GM23338 (cell line): Measurements from ENCODE around the gene NOP56. TPM values are rescaled to one million over a fixed set of nuclear protein-coding genes. Genes with fewer than 3 reads are reported as not detected.

Experiments used
- ATAC-seq: fragments of 200-7000 bp; cut with Tn5 transposase; 3 replicates; pipeline ENCODE4 v1.9.1; 2020
- DNase-seq: peaks from one replicate; pipeline ENCODE4 v3.0.0-alpha.2; 2015; ENCODE audit warnings: low spot score
- H2AFZ ChIP-seq: fragments of 200-600 bp; sonication (generic); 2 replicates; pipeline ENCODE4 v1.8.0; 2016; ENCODE audit warnings: antibody characterized with exemption, mild to moderate bottlenecking, moderate library complexity
- H3F3A ChIP-seq: fragments of 200-600 bp; sonication (generic); replicated peaks from 2 replicates; pipeline ENCODE4 v1.8.0; 2017; ENCODE audit warnings: antibody characterized with exemption, mixed run types, low read depth
- H3K27ac ChIP-seq: fragments of 200-600 bp; sonication (generic); 2 replicates; pipeline ENCODE4 v1.6.1; 2016; ENCODE audit warnings: low read depth
- H3K27me3 ChIP-seq: fragments of 200-600 bp; sonication (generic); 2 replicates; pipeline ENCODE4 v1.8.0; 2016; ENCODE audit warnings: mild to moderate bottlenecking, mixed run types, moderate library complexity; ENCODE audit not compliant: insufficient read depth
- H3K36me3 ChIP-seq: fragments of 200-600 bp; sonication (generic); 2 replicates; pipeline ENCODE4 v1.8.0; 2016; ENCODE audit warnings: mild to moderate bottlenecking; ENCODE audit not compliant: insufficient read depth
- H3K4me1 ChIP-seq: fragments of 200-600 bp; sonication (generic); 2 replicates; pipeline ENCODE4 v1.8.0; 2016; ENCODE audit warnings: mild to moderate bottlenecking, moderate library complexity; ENCODE audit not compliant: insufficient read depth
- H3K4me2 ChIP-seq: fragments of 200-600 bp; sonication (generic); 2 replicates; pipeline ENCODE4 v1.7.1; 2017; ENCODE audit warnings: mixed run types
- H3K4me3 ChIP-seq: fragments of 200-600 bp; sonication (generic); 2 replicates; pipeline ENCODE4 v1.6.1; 2016; ENCODE audit warnings: mixed run types
- H3K79me2 ChIP-seq: fragments of 200-600 bp; sonication (generic); replicated peaks from 2 replicates; pipeline ENCODE4 v1.8.0; 2017; ENCODE audit warnings: mild to moderate bottlenecking; ENCODE audit not compliant: insufficient read depth
- H3K9me2 ChIP-seq: fragments of 200-600 bp; sonication (generic); 2 replicates; pipeline ENCODE4 v1.8.0; 2017; ENCODE audit not compliant: insufficient read depth
- H4K20me1 ChIP-seq: fragments of 200-600 bp; sonication (generic); replicated peaks from 2 replicates; pipeline ENCODE4 v1.8.0; 2017; ENCODE audit warnings: mild to moderate bottlenecking; ENCODE audit not compliant: insufficient read depth
- H3K27ac Mint-ChIP-seq: 2 replicates; pipeline ENCODE4 v1.8.0; 2020; ENCODE audit warnings: inconsistent platforms, mild to moderate bottlenecking, moderate library complexity, mixed read lengths
- H3K27me3 Mint-ChIP-seq: 3 replicates; pipeline ENCODE4 v1.8.0; 2022; ENCODE audit warnings: low read depth, mild to moderate bottlenecking, moderate library complexity, mixed read lengths, inconsistent platforms; ENCODE audit not compliant: insufficient read depth, poor library complexity
- H3K36me3 Mint-ChIP-seq: 3 replicates; pipeline ENCODE4 v1.8.0; 2021; ENCODE audit warnings: low read depth, mild to moderate bottlenecking, inconsistent platforms, moderate library complexity, mixed read lengths
- H3K4me1 Mint-ChIP-seq: 3 replicates; pipeline ENCODE4 v1.8.0; 2020; ENCODE audit warnings: mild to moderate bottlenecking, inconsistent platforms, mixed read lengths
- H3K4me3 Mint-ChIP-seq: 3 replicates; pipeline ENCODE4 v1.8.0; 2021; ENCODE audit warnings: moderate library complexity, mild to moderate bottlenecking, inconsistent platforms, mixed read lengths
- H3K9me3 Mint-ChIP-seq: 3 replicates; pipeline ENCODE4 v1.8.0; 2020; ENCODE audit warnings: moderate library complexity, mild to moderate bottlenecking, inconsistent platforms, mixed read lengths
- CREB1 ChIP-seq: fragments of 250-450 bp; sonication (Bioruptor Pico); IDR thresholded peaks from 2 replicates; pipeline ENCODE4 v1.5.0; 2020; ENCODE audit warnings: low read depth, mild to moderate bottlenecking, moderate library complexity
- CTCF ChIP-seq, 2 experiments: fragments of 200-600 bp in 1 of 2; sonication (generic) in 1 of 2; conservative IDR thresholded peaks; 2 replicates each; pipeline versions ENCODE4 v1.5.1 to v1.6.1; 2016 to 2017; ENCODE audit warnings: antibody characterized with exemption in 2 of 2, low read depth in 2 of 2, mild to moderate bottlenecking in 2 of 2, moderate library complexity in 1 of 2
- ETS1 ChIP-seq: IDR thresholded peaks from 2 replicates; pipeline ENCODE4 v1.6.1; 2016; ENCODE audit warnings: antibody characterized with exemption
- EZH2 ChIP-seq: fragments of 200-600 bp; sonication (generic); IDR thresholded peaks from one replicate; pipeline ENCODE4 v1.8.0; 2017; ENCODE audit warnings: antibody characterized with exemption, mild to moderate bottlenecking, low read depth; ENCODE audit not compliant: unreplicated experiment
- EZH2phosphoT487 ChIP-seq: fragments of 200-600 bp; sonication (generic); IDR thresholded peaks from one replicate; pipeline ENCODE4 v1.8.1; 2018; ENCODE audit warnings: antibody characterized with exemption; ENCODE audit not compliant: unreplicated experiment
- JUNB ChIP-seq: IDR thresholded peaks from one replicate; pipeline ENCODE4 v1.6.1; 2016; ENCODE audit warnings: antibody characterized with exemption; ENCODE audit not compliant: unreplicated experiment
- POLR2AphosphoS5 ChIP-seq: IDR thresholded peaks from 2 replicates; pipeline ENCODE4 v1.6.1; 2016; ENCODE audit warnings: antibody characterized with exemption, low read depth
- REST ChIP-seq: IDR thresholded peaks from one replicate; pipeline ENCODE4 v1.6.1; 2018; ENCODE audit warnings: antibody characterized with exemption; ENCODE audit not compliant: unreplicated experiment
- STAT1 ChIP-seq: IDR thresholded peaks from one replicate; pipeline ENCODE4 v1.6.1; 2016; ENCODE audit warnings: antibody characterized with exemption; ENCODE audit not compliant: unreplicated experiment
- ZNF114 ChIP-seq: fragments of 250-450 bp; sonication (Bioruptor Pico); IDR thresholded peaks from 2 replicates; pipeline ENCODE4 v1.5.0; 2020; ENCODE audit warnings: mild to moderate bottlenecking, moderate library complexity
- ZNF331 ChIP-seq: fragments of 250-450 bp; sonication (Bioruptor Pico); IDR thresholded peaks from 2 replicates; pipeline ENCODE4 v1.5.0; 2020; ENCODE audit warnings: low read depth, mild to moderate bottlenecking, moderate library complexity
- polyA plus RNA-seq: library from polyadenylated mRNA; unstranded; fragments of >200 nt; fragmentation: Nextera tagmentation; extraction: Ambion mirVana; gene quantifications from 2 replicates; pipeline ENCODE4 v1.2.1, GENCODE V29; 2016
- total RNA-seq: library from RNA; depleted of rRNA; stranded (reverse); fragments of >200 nt; shearing (Covaris generic); gene quantifications from 2 replicates; pipeline ENCODE4 v1.2.3, GENCODE V29; 2014

NOP56 gene
- total and polyA plus RNA-seq, 2 experiments from 2014 or later: 447 to 576 TPM

- DNase-seq (no peak), ATAC-seq (no peak)
- no peak overlapping the region for H2AFZ ChIP-seq
- H3K27me3 ChIP-seq: peaks cover 97% of the 10 kb centered on the region
- H3K9me3 Mint-ChIP-seq: no peaks in the 10 kb centered on the region; the same call in 2 of the 3 replicates
- H3K4me1 ChIP-seq: peaks cover 33% of the 10 kb centered on the region; the same call in 1 of the 2 replicates
- H3K36me3 Mint-ChIP-seq: peaks cover 4% of the 10 kb centered on the region; the same call in 1 of the 3 replicates
- H3K4me2 ChIP-seq: no peak overlapping the region
- no peak overlapping the region for H3K4me3 ChIP-seq
- no peaks in the 10 kb centered on the region for H3K36me3 ChIP-seq
- TF ChIP-seq JUNB: no peak
- no peak for TF ChIP-seq ZNF114 (CRISPR knock-in tag)
- no peak for TF ChIP-seq REST
- TF ChIP-seq CTCF (conservative IDR thresholded peaks at IDR 0.05; ENCODE audit: low read depth in 2 of 2): no peak
- TF ChIP-seq CREB1 (CRISPR knock-in tag): no peak
- TF ChIP-seq EZH2phosphoT487: no peak
- no peak for TF ChIP-seq ZNF331 (CRISPR knock-in tag)
- TF ChIP-seq POLR2AphosphoS5: no peak
- no peak for TF ChIP-seq STAT1
- no peak overlapping the region for H3K27ac Mint-ChIP-seq
- H3K9me2 ChIP-seq: no peaks in the 10 kb centered on the region
- H3F3A ChIP-seq: no peaks in the 10 kb centered on the region
- H3K27me3 Mint-ChIP-seq: peaks cover 76% of the 10 kb centered on the region
- H3K4me3 Mint-ChIP-seq: no peak overlapping the region
- peaks cover 49% of the 10 kb centered on the region for H3K4me1 Mint-ChIP-seq
- H3K79me2 ChIP-seq: no peaks in the 10 kb centered on the region
- H3K27ac ChIP-seq: no peak overlapping the region
- H4K20me1 ChIP-seq: peaks cover 10% of the 10 kb centered on the region; the same call in 1 of the 2 replicates
Observed at GRCh38 chr20:2698186-2698817, 45.9 kb downstream of the NOP56 start.

GRCh38 chr20:2698912-2699311, 46.5 kb downstream of the NOP56 start:
- H3K4me2 ChIP-seq: no peak overlapping the region
- peaks cover 33% of the 10 kb centered on the region; the same call in 1 of the 2 replicates for H3K4me1 ChIP-seq
- H3K4me3 ChIP-seq: no peak overlapping the region
- H3K36me3 ChIP-seq: no peaks in the 10 kb centered on the region
- H3K79me2 ChIP-seq: no peaks in the 10 kb centered on the region
- Mint-ChIP-seq H3K36me3 (peaks cover 4% of the 10 kb centered on the region; the same call in 1 of the 3 replicates), H3K4me3 (no peak overlapping the region), H3K27me3 (peaks cover 76% of the 10 kb centered on the region), H3K27ac (no peak overlapping the region), H3K9me3 (no peaks in the 10 kb centered on the region; the same call in 2 of the 3 replicates), H3K4me1 (peaks cover 49% of the 10 kb centered on the region)
- no peaks in the 10 kb centered on the region for H3K9me2 ChIP-seq
- H3F3A ChIP-seq: no peaks in the 10 kb centered on the region
- H3K27me3 ChIP-seq: peaks cover 97% of the 10 kb centered on the region
- no peak overlapping the region for H3K27ac ChIP-seq
- no peak for ATAC-seq
- DNase-seq: no peak
- no peak overlapping the region for H2AFZ ChIP-seq
- peaks cover 10% of the 10 kb centered on the region; the same call in 1 of the 2 replicates for H4K20me1 ChIP-seq
- no peak for TF ChIP-seq ZNF114 (CRISPR knock-in tag)
- TF ChIP-seq EZH2phosphoT487: no peak
- TF ChIP-seq EZH2: no peak
- no peak for TF ChIP-seq CTCF (conservative IDR thresholded peaks at IDR 0.05; ENCODE audit: low read depth in 2 of 2)
- no peak for TF ChIP-seq JUNB
- no peak for TF ChIP-seq ETS1
- TF ChIP-seq POLR2AphosphoS5: no peak
